Measurements from ENCODE around the gene SLC44A1.

- TF ChIP-seq ZNF8 (CRISPR knock-in tag; IDR thresholded peaks at IDR 0.05), result no peak
- TF ChIP-seq GLIS3 (CRISPR knock-in tag; IDR thresholded peaks at IDR 0.05), result no peak
- no peak for TF ChIP-seq ZFP3 (CRISPR knock-in tag; IDR thresholded peaks at IDR 0.05)
- TF ChIP-seq ISL1 (CRISPR knock-in tag; IDR thresholded peaks at IDR 0.05), result no peak
- TF ChIP-seq, protein P1, sequence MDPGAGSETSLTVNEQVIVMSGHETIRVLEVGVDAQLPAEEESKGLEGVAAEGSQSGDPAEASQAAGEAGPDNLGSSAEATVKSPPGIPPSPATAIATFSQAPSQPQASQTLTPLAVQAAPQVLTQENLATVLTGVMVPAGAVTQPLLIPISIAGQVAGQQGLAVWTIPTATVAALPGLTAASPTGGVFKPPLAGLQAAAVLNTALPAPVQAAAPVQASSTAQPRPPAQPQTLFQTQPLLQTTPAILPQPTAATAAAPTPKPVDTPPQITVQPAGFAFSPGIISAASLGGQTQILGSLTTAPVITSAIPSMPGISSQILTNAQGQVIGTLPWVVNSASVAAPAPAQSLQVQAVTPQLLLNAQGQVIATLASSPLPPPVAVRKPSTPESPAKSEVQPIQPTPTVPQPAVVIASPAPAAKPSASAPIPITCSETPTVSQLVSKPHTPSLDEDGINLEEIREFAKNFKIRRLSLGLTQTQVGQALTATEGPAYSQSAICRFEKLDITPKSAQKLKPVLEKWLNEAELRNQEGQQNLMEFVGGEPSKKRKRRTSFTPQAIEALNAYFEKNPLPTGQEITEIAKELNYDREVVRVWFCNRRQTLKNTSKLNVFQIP (CRISPR knock-in tag; IDR thresholded peaks at IDR 0.05; ENCODE audit: borderline replicate concordance, low read depth), result no peak
- TF ChIP-seq RARB (CRISPR knock-in tag; IDR thresholded peaks at IDR 0.05), result no peak
- TF ChIP-seq, protein P2, sequence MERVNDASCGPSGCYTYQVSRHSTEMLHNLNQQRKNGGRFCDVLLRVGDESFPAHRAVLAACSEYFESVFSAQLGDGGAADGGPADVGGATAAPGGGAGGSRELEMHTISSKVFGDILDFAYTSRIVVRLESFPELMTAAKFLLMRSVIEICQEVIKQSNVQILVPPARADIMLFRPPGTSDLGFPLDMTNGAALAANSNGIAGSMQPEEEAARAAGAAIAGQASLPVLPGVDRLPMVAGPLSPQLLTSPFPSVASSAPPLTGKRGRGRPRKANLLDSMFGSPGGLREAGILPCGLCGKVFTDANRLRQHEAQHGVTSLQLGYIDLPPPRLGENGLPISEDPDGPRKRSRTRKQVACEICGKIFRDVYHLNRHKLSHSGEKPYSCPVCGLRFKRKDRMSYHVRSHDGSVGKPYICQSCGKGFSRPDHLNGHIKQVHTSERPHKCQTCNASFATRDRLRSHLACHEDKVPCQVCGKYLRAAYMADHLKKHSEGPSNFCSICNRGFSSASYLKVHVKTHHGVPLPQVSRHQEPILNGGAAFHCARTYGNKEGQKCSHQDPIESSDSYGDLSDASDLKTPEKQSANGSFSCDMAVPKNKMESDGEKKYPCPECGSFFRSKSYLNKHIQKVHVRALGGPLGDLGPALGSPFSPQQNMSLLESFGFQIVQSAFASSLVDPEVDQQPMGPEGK (CRISPR knock-in tag; IDR thresholded peaks at IDR 0.05; ENCODE audit: borderline replicate concordance), result no peak
Measured at GRCh38 chr9:105339849-105340248, 95.4 kb downstream of the SLC44A1 start.

Measured in SK-N-SH treated with all-trans-retinoic acid at 6 μM for 48 hours (cell line).